ENCODE data around the gene SLC16A10. TPM values are rescaled to one million over a fixed set of nuclear protein-coding genes. Genes with fewer than 3 reads are reported as not detected.

SLC16A10 gene
- total and polyA plus RNA-seq, 2 of the 4 experiments (the other 2 are of a cell fraction): not detected

- TF ChIP-seq SMC3 (IDR thresholded peaks at IDR 0.05; ENCODE audit: low read depth, low read length) (peak; percentile 77), CHD1 (IDR thresholded peaks at IDR 0.05; ENCODE audit: low read depth, low read length) (peak; percentile 84; the same call in 1 of the 2 replicates), MAZ (IDR thresholded peaks at IDR 0.05; ENCODE audit: borderline replicate concordance, low read depth, low read length) (0 out of 2 replicates have a peak, but pooled peaks have one; percentile 49)
Measured at GRCh38 chr6:111259089-111259831, 172.0 kb downstream of the SLC16A10 start (continued).

- Histone ChIP-seq H3K18ac (ENCODE audit: low read depth, low read length) (no peak overlapping the region), H3K14ac (replicated peaks; ENCODE audit: low read depth, low read length) (no peak overlapping the region), H3K4me2 (ENCODE audit: low read depth, low read length) (peak overlapping the region; percentile 82), H2AFZ (replicated peaks; ENCODE audit: low read length, poor library complexity) (no peak overlapping the region), H2AK9ac (replicated peaks; ENCODE audit: low read depth, low read length, poor library complexity) (peak overlapping the region; percentile 63), H3K4me1 (ENCODE audit: control insufficient read depth, insufficient read depth, low read length) (peaks cover 11% of the 10 kb centered on the region), H2BK20ac (ENCODE audit: low read depth, low read length) (no peak overlapping the region), H4K91ac (ENCODE audit: insufficient read depth, low read depth, low read length) (no peak overlapping the region; the same call in 1 of the 2 replicates), H3K56ac (ENCODE audit: extremely low read depth, insufficient read depth, low read length) (no peak overlapping the region), H3K9me1 (ENCODE audit: insufficient read depth, low read length) (no peaks in the 10 kb centered on the region), H2BK120ac (ENCODE audit: low read depth, low read length) (no peak overlapping the region), H2AK5ac (ENCODE audit: low read depth, low read length) (peak overlapping the region; percentile 28; the same call in 1 of the 2 replicates), H3K4ac (ENCODE audit: low read depth, low read length) (0 out of 2 replicates have a peak overlapping the region, but pooled peaks have one; percentile 30), H3K23ac (ENCODE audit: low read depth, low read length) (peak overlapping the region; percentile 6; the same call in 1 of the 2 replicates), H3K27me3 (ENCODE audit: control insufficient read depth, insufficient read depth, low read length) (no peaks in the 10 kb centered on the region), H3K27ac (ENCODE audit: insufficient read depth, low read length) (no peak overlapping the region), H3K9ac (ENCODE audit: low read depth, low read length) (no peak overlapping the region), H4K20me1 (ENCODE audit: insufficient read depth, low read length) (peaks cover 4% of the 10 kb centered on the region; the same call in 1 of the 2 replicates), H3K79me1 (ENCODE audit: low read depth in 1 of 2, low read length in 2 of 2) (peaks cover 8 to 42% of the 10 kb centered on the region in 2 experiments; a peak in 3 of 4 replicates), H3K9me3 (ENCODE audit: control insufficient read depth, insufficient read depth, low read length) (no peaks in the 10 kb centered on the region), H2BK5ac (ENCODE audit: low read depth, low read length, poor library complexity, severe bottlenecking) (no peak overlapping the region), H2BK15ac (ENCODE audit: low read depth, low read length) (no peak overlapping the region), H3K4me3 (ENCODE audit: insufficient read depth, low read depth, low read length) (peak overlapping the region; percentile 3; the same call in 1 of the 2 replicates), H3K36me3 (ENCODE audit: control insufficient read depth, insufficient read depth, low read length) (no peaks in the 10 kb centered on the region), H4K8ac (ENCODE audit: low read depth in 2 of 2, low read length in 2 of 2) (no peak overlapping the region), H4K5ac (ENCODE audit: low read depth, low read length) (no peak overlapping the region)
- BruUV-seq (replicated peaks): no TSS peak
- POLR2A ChIA-PET (ENCODE audit: unreplicated experiment): interaction anchor here (0.7 kb wide), 1 partner anchor 749 kb away, joined by 5 read pairs; no protein-coding TSS in a partner anchor
- ATAC-seq (ENCODE audit: low read depth): no peak
- 87% methylated on average over 6 of the region's 12 CpGs; no CpG with 5 or more reads in 1 of the 2 experiments for WGBS, 2 experiments (ENCODE audit: extremely low coverage in 2 of 2, insufficient read length in 1 of 2)
- peak; percentile 53 for DNase-seq
- in situ Hi-C loops (cut with MboI; ENCODE audit: low sequenced_read_pairs) (loop anchor here (10.0 kb wide), 1 partner anchor 204 kb away; no protein-coding TSS in a partner anchor), dilution Hi-C loops (cut with HindIII; ENCODE audit: low sequenced_read_pairs, unreplicated experiment) (no loop called here), intact Hi-C loops (cut with micrococcal nuclease) (no loop called here)
- CTCF ChIA-PET: no interaction called here
- TF ChIP-seq FOS (IDR thresholded peaks at IDR 0.05; ENCODE audit: low read depth, low read length) (no peak), RCOR1 (IDR thresholded peaks at IDR 0.05; ENCODE audit: insufficient replicate concordance, low read length) (no peak), CTCF (conservative IDR thresholded peaks at IDR 0.05; ENCODE audit: low read depth, low read length) (no peak), USF2 (IDR thresholded peaks at IDR 0.05; ENCODE audit: low read depth, low read length) (no peak), MAFK (IDR thresholded peaks at IDR 0.05; ENCODE audit: low read depth, low read length) (no peak), MXI1 (IDR thresholded peaks at IDR 0.05; ENCODE audit: borderline replicate concordance, low read depth, low read length) (no peak), BHLHE40 (IDR thresholded peaks at IDR 0.05; ENCODE audit: low read depth, low read length) (no peak), CEBPB (IDR thresholded peaks at IDR 0.05; ENCODE audit: low read depth, low read length) (no peak), RAD21 (IDR thresholded peaks at IDR 0.05; ENCODE audit: low read length) (no peak)
Measured at GRCh38 chr6:111260570-111261298, 173.4 kb downstream of the SLC16A10 start.
